ENCODE data around the gene REEP1.

Gene REEP1

DNA sequence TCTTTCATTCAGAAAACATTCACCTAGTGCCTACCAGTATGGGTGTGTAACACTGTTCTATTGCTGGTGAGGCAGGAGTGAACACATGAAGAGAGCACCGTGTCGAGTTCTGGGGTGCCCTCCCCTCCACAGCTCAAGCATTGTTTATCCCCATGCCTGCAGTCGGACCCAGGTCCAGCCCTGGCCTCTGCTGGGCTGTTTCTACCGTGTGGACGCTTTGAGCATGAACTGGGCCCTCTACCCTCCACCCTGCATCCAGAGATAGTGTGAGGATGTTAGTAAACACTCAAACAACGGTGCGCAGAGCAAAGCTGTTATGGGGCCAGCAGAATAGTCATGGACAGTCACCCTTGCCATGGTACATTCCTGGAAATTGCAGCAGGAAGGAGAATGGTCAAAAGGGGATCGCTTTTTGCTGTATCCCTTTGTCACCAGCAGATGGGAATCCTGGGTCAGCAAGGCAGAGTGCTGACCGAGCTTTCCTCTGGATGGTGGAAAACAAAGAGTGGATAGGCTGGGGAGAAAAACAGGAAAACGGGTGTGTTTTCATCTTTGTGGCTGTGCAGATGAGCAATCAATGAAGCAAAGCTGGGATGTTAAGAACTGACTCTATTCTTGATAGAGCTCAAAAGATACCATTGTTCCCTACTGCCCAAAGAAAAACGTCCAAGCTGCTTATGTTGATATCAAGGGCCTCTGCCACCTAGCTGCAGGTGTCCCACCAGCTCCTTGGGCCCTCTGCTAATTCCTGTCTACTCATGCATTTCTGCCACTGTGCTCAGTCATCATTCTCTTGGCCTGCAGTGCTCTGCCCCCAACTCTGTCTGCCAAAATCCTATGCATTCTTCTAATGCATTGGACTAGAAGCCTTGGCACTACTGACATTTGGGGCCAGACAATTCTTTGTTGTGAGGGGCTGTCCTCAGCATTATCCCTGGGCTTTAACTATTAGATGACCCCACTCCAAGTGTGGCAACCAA is 38.7 kb downstream of the REEP1 start:
- TF ChIP-seq, protein P1, sequence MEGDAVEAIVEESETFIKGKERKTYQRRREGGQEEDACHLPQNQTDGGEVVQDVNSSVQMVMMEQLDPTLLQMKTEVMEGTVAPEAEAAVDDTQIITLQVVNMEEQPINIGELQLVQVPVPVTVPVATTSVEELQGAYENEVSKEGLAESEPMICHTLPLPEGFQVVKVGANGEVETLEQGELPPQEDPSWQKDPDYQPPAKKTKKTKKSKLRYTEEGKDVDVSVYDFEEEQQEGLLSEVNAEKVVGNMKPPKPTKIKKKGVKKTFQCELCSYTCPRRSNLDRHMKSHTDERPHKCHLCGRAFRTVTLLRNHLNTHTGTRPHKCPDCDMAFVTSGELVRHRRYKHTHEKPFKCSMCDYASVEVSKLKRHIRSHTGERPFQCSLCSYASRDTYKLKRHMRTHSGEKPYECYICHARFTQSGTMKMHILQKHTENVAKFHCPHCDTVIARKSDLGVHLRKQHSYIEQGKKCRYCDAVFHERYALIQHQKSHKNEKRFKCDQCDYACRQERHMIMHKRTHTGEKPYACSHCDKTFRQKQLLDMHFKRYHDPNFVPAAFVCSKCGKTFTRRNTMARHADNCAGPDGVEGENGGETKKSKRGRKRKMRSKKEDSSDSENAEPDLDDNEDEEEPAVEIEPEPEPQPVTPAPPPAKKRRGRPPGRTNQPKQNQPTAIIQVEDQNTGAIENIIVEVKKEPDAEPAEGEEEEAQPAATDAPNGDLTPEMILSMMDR (IDR thresholded peaks at IDR 0.05; ENCODE audit: borderline replicate concordance, control extremely low read depth, extremely low read depth, insufficient read depth, missing control alignments) = no peak
- DNase-seq (ENCODE audit: low spot score) = no peak
- in situ Hi-C loops (cut with MboI; ENCODE audit: low sequenced_read_pairs, unreplicated experiment) = no loop called here

DNA sequence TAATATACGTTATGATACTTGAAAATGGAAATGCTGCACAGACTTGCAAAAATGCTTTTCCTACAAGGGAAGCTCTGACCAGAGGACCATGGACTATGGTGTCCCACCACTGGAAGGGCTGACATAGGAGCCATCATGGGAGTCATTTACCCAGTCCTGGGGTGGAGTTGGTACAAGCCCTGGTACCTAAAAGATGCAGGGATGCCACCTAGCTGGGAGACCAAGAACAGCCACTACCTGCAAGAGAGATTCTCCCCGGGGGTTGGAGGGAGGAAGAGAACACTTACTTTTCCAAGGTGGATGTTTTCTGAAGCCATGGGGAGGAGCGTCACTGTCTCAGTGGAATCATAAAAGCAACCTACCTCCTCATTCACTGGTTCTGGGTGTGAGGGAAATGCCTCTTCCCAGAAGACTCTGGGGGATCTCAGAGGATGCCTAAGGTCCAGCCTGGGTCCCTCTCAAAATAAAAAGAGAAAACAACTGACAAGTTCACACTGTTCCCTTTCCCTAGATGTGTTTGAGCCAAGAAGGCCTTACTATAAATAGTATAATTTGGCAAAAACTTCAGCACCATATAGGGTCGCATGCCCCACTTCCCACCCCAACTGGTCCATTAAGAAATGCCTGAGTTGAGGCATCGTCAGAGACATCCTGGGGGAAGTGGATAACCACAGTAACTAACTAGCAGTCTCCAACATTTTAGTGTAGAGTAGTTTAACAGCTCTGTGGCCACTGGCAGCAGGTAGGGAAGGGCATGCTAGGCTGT is 39.9 kb downstream of the REEP1 start:
- in situ Hi-C loops (cut with MboI; ENCODE audit: low sequenced_read_pairs, unreplicated experiment) = no loop called here
- TF ChIP-seq, protein P1 (IDR thresholded peaks at IDR 0.05; ENCODE audit: borderline replicate concordance, control extremely low read depth, extremely low read depth, insufficient read depth, missing control alignments) = peak; percentile 49

DNA sequence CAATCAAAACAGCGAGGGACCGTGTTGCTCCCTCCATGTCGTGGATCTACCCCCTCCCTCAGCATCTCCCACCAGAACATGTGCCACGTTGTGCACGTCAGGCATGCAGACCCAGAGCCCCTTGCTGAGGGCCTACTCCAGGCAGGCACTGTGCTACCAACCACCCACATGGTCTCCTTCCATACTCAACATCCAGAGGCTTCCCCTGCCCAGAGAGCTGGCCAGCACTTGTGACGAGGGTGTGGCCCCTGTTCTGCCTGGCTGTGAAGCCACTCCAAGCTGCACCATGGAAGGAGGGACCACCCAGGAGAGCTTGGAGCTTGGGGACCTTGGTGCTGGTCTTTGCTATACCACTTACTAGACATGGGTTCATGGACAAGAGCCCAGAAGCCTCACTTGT is 40.5 kb downstream of the REEP1 start:
- no peak for DNase-seq (ENCODE audit: low spot score)
- in situ Hi-C loops (cut with MboI; ENCODE audit: low sequenced_read_pairs, unreplicated experiment) = no loop called here
- TF ChIP-seq, protein P1 (IDR thresholded peaks at IDR 0.05; ENCODE audit: borderline replicate concordance, control extremely low read depth, extremely low read depth, insufficient read depth, missing control alignments) = no peak

More for the DNA sequence above, 39.9 kb downstream of the REEP1 start:
- DNase-seq (ENCODE audit: low spot score) = peak; percentile 61

DNA sequence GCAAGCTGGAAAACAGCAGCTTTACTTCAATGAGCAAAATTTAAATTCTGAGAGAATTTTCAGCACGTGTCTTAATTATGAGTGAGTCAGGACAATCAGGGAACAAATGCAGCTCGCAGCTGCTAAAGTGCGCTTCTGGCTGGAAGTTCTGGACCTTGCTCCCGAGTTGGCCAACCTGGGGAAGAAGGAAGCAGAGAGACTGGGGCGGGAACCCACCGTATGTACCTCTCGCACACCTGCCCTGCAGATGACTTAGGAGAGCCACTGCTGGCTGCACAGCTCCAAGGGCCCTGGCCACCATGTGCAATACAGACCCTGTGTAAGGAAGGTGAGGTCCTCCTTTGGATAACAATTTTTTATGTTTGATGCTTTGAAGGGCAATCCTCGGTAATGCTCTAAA is 42.4 kb downstream of the REEP1 start:
- in situ Hi-C loops (cut with MboI; ENCODE audit: low sequenced_read_pairs, unreplicated experiment) = no loop called here
- no peak for DNase-seq (ENCODE audit: low spot score)
- TF ChIP-seq, protein P1 (IDR thresholded peaks at IDR 0.05; ENCODE audit: borderline replicate concordance, control extremely low read depth, extremely low read depth, insufficient read depth, missing control alignments) = no peak

DNA sequence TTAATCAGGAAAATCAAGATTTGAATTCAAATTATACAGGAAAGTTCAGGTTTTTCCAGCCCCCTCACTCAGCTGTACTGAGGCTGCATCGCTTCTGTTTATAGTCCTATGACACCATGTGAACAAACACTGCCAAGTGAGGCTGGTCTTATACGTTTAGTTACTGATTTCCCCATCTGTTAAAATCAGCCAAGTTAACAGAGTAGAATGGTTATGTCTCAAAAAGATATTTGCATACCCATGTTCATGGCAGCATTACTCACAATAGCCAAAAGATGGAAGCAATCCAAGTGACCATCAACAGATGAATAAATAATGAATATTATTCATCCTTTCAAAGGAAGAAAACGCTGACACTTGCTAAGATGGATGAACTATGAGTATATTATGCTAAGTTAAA is 43.8 kb downstream of the REEP1 start:
- DNase-seq (ENCODE audit: low spot score) = no peak
- in situ Hi-C loops (cut with MboI; ENCODE audit: low sequenced_read_pairs, unreplicated experiment) = no loop called here
- TF ChIP-seq, protein P1 (IDR thresholded peaks at IDR 0.05; ENCODE audit: borderline replicate concordance, control extremely low read depth, extremely low read depth, insufficient read depth, missing control alignments) = no peak

All from GM13976 (cell line).